Peyer's patch (tissue), 4 donors: ENCODE data around the gene EMCN. TPM values are rescaled to one million over a fixed set of nuclear protein-coding genes. Genes with fewer than 3 reads are reported as not detected.

Experiments
- DNase-seq, 3 donors: peaks; one replicate each; pipeline ENCODE4 v3.0.0-alpha.2; 2017 to 2019
- H3K27ac ChIP-seq, 4 donors: fragments of 200-600 bp; sonication (generic); one replicate each; pipeline ENCODE4 v1.5.1; 2016 to 2019
- H3K27me3 ChIP-seq, 2 donors: fragments of 200-600 bp; sonication (generic); one replicate each; pipeline ENCODE4 v1.5.1; 2019
- H3K36me3 ChIP-seq, 3 donors: fragments of 200-600 bp; sonication (generic); one replicate each; pipeline ENCODE4 v1.5.1; 2016 to 2019
- H3K4me1 ChIP-seq, 4 donors: fragments of 200-600 bp; sonication (generic); one replicate each; pipeline ENCODE4 v1.5.1; 2016 to 2019
- H3K4me3 ChIP-seq, 4 donors: fragments of 200-600 bp; sonication (generic); 1 replicate in 3 of 4; 2 replicates in 1 of 4; pipeline ENCODE4 v1.5.1; 2016 to 2019; ENCODE audit warnings: mild to moderate bottlenecking in 1 of 4
- H3K9me3 ChIP-seq, 4 donors: fragments of 200-600 bp; sonication (generic); one replicate each; pipeline ENCODE4 v1.5.1; 2016 to 2019; ENCODE audit warnings: mild to moderate bottlenecking in 1 of 4
- CTCF ChIP-seq, 6 experiments: fragments of 450-650 bp in 4 of 6; fragments of 200-600 bp in 2 of 6; sonication (generic) in 1 of 6; IDR thresholded peaks; one replicate each; pipeline ENCODE4 v1.5.1; 2017 to 2019; ENCODE audit warnings: antibody characterized with exemption in 6 of 6, mild to moderate bottlenecking in 3 of 6, moderate library complexity in 1 of 6
- POLR2A ChIP-seq, 2 donors: fragments of 450-650 bp; IDR thresholded peaks; one replicate each; pipeline ENCODE4 v1.5.1; 2017; ENCODE audit warnings: antibody characterized with exemption in 2 of 2, mild to moderate bottlenecking in 2 of 2, moderate library complexity in 2 of 2
- total RNA-seq, 4 donors: library from RNA; depleted of rRNA; stranded (reverse); fragments of >200 nt; gene quantifications; one replicate each; pipeline ENCODE4 v1.1.0, GENCODE V29; 2016

The EMCN gene
- total RNA-seq, 4 donors from 2014 or later, result 1.2 to 42.1 (median 3.8) TPM

DNA sequence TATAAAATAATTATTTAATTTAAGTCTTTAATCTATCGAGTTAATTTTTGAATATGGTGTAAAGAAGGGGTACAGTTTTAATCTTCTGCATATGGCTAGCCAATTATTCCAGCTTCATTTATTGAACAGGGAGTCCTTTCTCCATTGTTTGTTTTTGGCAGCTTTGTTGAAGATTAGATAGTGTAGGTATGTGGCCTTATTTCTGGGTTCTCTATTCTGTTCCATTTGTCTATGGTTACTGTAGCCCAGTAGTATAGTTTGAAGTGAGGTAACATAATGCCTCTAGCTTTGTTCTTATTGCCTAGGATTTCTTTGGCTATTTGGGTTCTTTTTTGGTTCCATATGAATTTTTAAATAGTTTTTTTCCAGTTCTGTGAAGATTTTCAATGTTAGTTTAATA, 48.3 kb downstream of the EMCN start:
- no peaks in the 10 kb centered on the region for H3K9me3 ChIP-seq
- no peak for TF ChIP-seq CTCF (IDR thresholded peaks at IDR 0.05)
- TF ChIP-seq POLR2A (IDR thresholded peaks at IDR 0.05), result no peak
- H3K27ac ChIP-seq, result no peak overlapping the region
- H3K4me1 ChIP-seq, result no peaks in the 10 kb centered on the region
- DNase-seq, result no peak
- no peaks in the 10 kb centered on the region for H3K36me3 ChIP-seq
- no peak overlapping the region for H3K4me3 ChIP-seq
- H3K27me3 ChIP-seq, result no peaks in the 10 kb centered on the region

DNA sequence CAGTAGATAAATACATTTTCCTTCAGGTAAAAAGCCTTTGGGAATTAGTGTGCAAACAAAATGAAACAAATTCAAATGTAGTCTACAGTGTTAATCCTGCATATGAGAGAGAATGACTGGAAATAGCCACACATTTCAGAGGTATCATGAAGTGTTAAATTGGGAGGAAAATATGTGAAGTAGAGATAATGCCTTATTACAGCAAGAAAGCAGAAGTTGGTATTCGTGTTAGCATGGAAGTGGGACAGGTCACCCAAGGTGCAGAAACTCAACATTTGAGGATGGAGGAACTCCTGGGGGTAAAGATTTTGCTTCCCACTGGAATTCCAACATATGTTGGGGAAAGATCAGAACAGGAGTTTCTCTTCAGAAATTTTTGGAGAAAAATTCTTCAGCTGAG, 51.3 kb downstream of the EMCN start:
- H3K4me1 ChIP-seq, result no peaks in the 10 kb centered on the region
- no peak for TF ChIP-seq CTCF (IDR thresholded peaks at IDR 0.05)
- no peak for TF ChIP-seq POLR2A (IDR thresholded peaks at IDR 0.05)
- H3K36me3 ChIP-seq, result no peaks in the 10 kb centered on the region
- H3K4me3 ChIP-seq, result no peak overlapping the region
- DNase-seq, result no peak
- H3K9me3 ChIP-seq, result no peaks in the 10 kb centered on the region
- no peaks in the 10 kb centered on the region for H3K27me3 ChIP-seq
- no peak overlapping the region for H3K27ac ChIP-seq

GRCh38 chr4:100461807-100462605, 55.8 kb downstream of the EMCN start:
- Histone ChIP-seq H3K9me3 (no peaks in the 10 kb centered on the region), H3K36me3 (no peaks in the 10 kb centered on the region), H3K4me1 (no peaks in the 10 kb centered on the region), H3K4me3 (no peak overlapping the region), H3K27me3 (no peaks in the 10 kb centered on the region), H3K27ac (no peak overlapping the region)
- no peak for DNase-seq
- TF ChIP-seq CTCF (IDR thresholded peaks at IDR 0.05), result no peak
- no peak for TF ChIP-seq POLR2A (IDR thresholded peaks at IDR 0.05)

DNA sequence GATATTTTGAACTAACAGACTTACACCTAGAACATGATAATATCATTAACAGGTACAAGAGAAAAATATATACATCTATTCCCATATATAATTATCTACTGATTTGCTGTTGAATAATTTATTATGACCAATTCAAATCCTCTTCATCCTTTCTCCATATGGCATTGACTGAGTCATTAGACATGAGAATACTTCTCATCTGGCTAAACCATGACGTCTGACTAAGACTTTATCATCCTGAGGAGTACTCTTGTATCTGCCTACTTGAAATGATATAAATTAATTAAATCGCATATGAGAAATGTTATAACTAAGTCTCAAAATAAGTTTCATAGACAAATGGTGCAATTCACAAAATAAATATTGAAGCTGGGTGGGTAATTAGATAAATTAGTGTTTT, 67.4 kb downstream of the EMCN start:
- no peaks in the 10 kb centered on the region for H3K9me3 ChIP-seq
- no peak for DNase-seq
- no peak overlapping the region for H3K27ac ChIP-seq
- TF ChIP-seq CTCF (IDR thresholded peaks at IDR 0.05), result no peak
- TF ChIP-seq POLR2A (IDR thresholded peaks at IDR 0.05), result no peak
- H3K36me3 ChIP-seq, result no peaks in the 10 kb centered on the region
- no peaks in the 10 kb centered on the region for H3K4me1 ChIP-seq
- H3K27me3 ChIP-seq, result no peaks in the 10 kb centered on the region
- H3K4me3 ChIP-seq, result no peak overlapping the region

- Histone ChIP-seq H3K27me3 (no peaks in the 10 kb centered on the region), H3K4me1 (no peaks in the 10 kb centered on the region), H3K4me3 (no peak overlapping the region), H3K9me3 (no peaks in the 10 kb centered on the region), H3K36me3 (no peaks in the 10 kb centered on the region), H3K27ac (no peak overlapping the region)
- DNase-seq, result no peak
- TF ChIP-seq POLR2A (IDR thresholded peaks at IDR 0.05) (no peak), CTCF (IDR thresholded peaks at IDR 0.05) (no peak)
Measured at GRCh38 chr4:100431416-100431815, 86.4 kb downstream of the EMCN start.
